SU-DHL-6 (cell line): ENCODE measurements around the gene CDC25C.

Experiments
- H2AFZ ChIP-seq: fragments of 200-600 bp; sonication (generic); 2 replicates; pipeline ENCODE4 v1.6.1; 2014; ENCODE audit warnings: low read depth, mild to moderate bottlenecking, moderate library complexity, mixed read lengths, antibody characterized with exemption, low read length; ENCODE audit not compliant: severe bottlenecking
- H3F3A ChIP-seq: fragments of 200-600 bp; shearing (Covaris generic); 2 replicates; pipeline ENCODE4 v1.6.0; 2016; ENCODE audit warnings: antibody characterized with exemption, mild to moderate bottlenecking; ENCODE audit not compliant: insufficient read depth
- H3K27ac ChIP-seq: fragments of 200-600 bp; sonication (generic); 2 replicates; pipeline ENCODE4 v1.5.1; 2016; ENCODE audit warnings: low read depth, mild to moderate bottlenecking, low read length, moderate library complexity, mixed read lengths
- H3K27me3 ChIP-seq: fragments of 200-600 bp; sonication (generic), shearing (Covaris generic); 2 replicates; pipeline ENCODE4 v1.6.0; 2014; ENCODE audit warnings: mild to moderate bottlenecking, low read length
- H3K36me3 ChIP-seq: fragments of 200-600 bp; sonication (generic); 2 replicates; pipeline ENCODE4 v1.6.1; 2014; ENCODE audit warnings: mild to moderate bottlenecking, low read length, mixed read lengths
- H3K4me2 ChIP-seq: fragments of 300-600, 200-600 bp; shearing (Covaris generic), sonication (generic); 2 replicates; pipeline ENCODE4 v1.6.0; 2014; ENCODE audit warnings: low read length, low read depth, mild to moderate bottlenecking; ENCODE audit not compliant: poor library complexity, severe bottlenecking
- H3K4me3 ChIP-seq: fragments of 200-600 bp; sonication (generic); 2 replicates; pipeline ENCODE4 v1.5.1; 2014; ENCODE audit warnings: antibody characterized with exemption, low read length, mild to moderate bottlenecking, mixed read lengths; ENCODE audit not compliant: insufficient read depth, poor library complexity, severe bottlenecking
- H3K79me2 ChIP-seq: fragments of 200-600 bp; sonication (generic); 2 replicates; pipeline ENCODE4 v1.6.1; 2014; ENCODE audit warnings: mild to moderate bottlenecking, low read length, moderate library complexity; ENCODE audit not compliant: insufficient read depth
- H3K9ac ChIP-seq: fragments of 200-600 bp; sonication (generic); 2 replicates; pipeline ENCODE4 v1.7.0; 2014; ENCODE audit warnings: mild to moderate bottlenecking, low read length
- H3K9me2 ChIP-seq: fragments of 200-600 bp; sonication (generic); replicated peaks from 2 replicates; pipeline ENCODE4 v1.6.1; 2014; ENCODE audit warnings: low read length; ENCODE audit not compliant: insufficient read depth
- H3K9me3 ChIP-seq: fragments of 200-600 bp; sonication (generic); 2 replicates; pipeline ENCODE4 v1.6.1; 2014; ENCODE audit warnings: low read length, mixed read lengths; ENCODE audit not compliant: insufficient read depth
- H4K20me1 ChIP-seq: fragments of 200-600 bp; sonication (generic); 2 replicates; pipeline ENCODE4 v1.6.1; 2014; ENCODE audit warnings: low read depth, mild to moderate bottlenecking, antibody characterized with exemption, low read length, moderate library complexity, mixed read lengths
- EZH2phosphoT487 ChIP-seq: fragments of 200-600 bp; sonication (generic), shearing (Covaris generic); conservative IDR thresholded peaks from 2 replicates; pipeline ENCODE4 v1.6.1; 2018; ENCODE audit warnings: mild to moderate bottlenecking, antibody characterized with exemption, low read length, moderate library complexity, mixed read lengths
- TF ChIP-seq, protein P1 (sequence below): fragments of 200-600 bp; sonication (generic); IDR thresholded peaks from one replicate; pipeline ENCODE4 v1.5.1; 2017; ENCODE audit warnings: antibody characterized with exemption, mild to moderate bottlenecking, low read length, moderate library complexity; ENCODE audit not compliant: insufficient read depth, poor library complexity, severe bottlenecking

Gene CDC25C

DNA sequence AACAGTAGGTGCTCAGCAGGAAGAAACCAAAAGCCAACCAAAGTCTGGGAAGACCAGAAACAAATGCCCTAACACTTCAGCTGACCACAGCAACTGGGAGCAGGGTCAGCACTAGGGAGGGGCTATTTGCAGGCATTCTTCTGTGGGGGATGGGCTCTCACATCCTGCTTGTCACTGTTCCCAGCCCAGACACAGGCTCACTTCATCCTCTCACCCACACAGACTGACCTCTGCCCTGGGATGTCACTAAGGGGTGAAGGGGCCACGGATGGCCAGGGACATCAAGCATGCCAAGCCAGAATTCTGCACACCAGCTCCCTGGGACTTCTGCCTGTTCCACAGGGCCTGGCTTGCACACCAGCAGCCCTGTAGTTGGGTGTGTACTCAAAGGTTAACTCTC, 85.9 kb downstream of the CDC25C start:
- H4K20me1 ChIP-seq: no peaks in the 10 kb centered on the region
- no peak overlapping the region for H3K9ac ChIP-seq
- no peak for TF ChIP-seq EZH2phosphoT487
- TF ChIP-seq, protein P1, sequence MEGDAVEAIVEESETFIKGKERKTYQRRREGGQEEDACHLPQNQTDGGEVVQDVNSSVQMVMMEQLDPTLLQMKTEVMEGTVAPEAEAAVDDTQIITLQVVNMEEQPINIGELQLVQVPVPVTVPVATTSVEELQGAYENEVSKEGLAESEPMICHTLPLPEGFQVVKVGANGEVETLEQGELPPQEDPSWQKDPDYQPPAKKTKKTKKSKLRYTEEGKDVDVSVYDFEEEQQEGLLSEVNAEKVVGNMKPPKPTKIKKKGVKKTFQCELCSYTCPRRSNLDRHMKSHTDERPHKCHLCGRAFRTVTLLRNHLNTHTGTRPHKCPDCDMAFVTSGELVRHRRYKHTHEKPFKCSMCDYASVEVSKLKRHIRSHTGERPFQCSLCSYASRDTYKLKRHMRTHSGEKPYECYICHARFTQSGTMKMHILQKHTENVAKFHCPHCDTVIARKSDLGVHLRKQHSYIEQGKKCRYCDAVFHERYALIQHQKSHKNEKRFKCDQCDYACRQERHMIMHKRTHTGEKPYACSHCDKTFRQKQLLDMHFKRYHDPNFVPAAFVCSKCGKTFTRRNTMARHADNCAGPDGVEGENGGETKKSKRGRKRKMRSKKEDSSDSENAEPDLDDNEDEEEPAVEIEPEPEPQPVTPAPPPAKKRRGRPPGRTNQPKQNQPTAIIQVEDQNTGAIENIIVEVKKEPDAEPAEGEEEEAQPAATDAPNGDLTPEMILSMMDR: no peak

DNA sequence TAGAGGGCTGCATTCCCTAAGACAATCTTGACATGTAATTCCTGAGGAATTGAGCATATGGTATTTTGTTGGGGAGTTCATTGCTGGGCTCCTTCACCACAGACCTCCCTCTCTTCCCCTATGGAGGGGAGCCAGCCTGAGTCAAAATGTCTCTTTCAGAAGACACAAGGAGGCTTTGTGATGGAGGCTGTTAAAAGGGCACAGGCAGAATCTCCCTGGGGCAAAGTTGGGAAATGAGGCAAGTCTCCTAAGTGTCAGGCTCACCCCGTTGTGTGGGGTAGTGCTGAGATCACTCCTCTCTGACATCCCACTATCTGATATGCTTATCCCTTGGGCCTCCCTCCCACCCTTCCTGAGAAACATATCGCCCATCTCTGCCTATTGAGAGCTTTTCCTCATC, 87.8 kb downstream of the CDC25C start:
- no peak overlapping the region for H3K4me2 ChIP-seq
- H3K27me3 ChIP-seq: no peaks in the 10 kb centered on the region
- H3K79me2 ChIP-seq: no peaks in the 10 kb centered on the region
- H3F3A ChIP-seq: no peaks in the 10 kb centered on the region
- no peaks in the 10 kb centered on the region for H3K9me3 ChIP-seq
- H3K9ac ChIP-seq: no peak overlapping the region
- H2AFZ ChIP-seq: no peak overlapping the region
- no peak overlapping the region for H3K4me3 ChIP-seq
- TF ChIP-seq, protein P1: no peak
- TF ChIP-seq EZH2phosphoT487: no peak
- no peaks in the 10 kb centered on the region for H3K9me2 ChIP-seq
- no peaks in the 10 kb centered on the region for H4K20me1 ChIP-seq
- H3K36me3 ChIP-seq: no peaks in the 10 kb centered on the region
- no peak overlapping the region for H3K27ac ChIP-seq

More for the DNA sequence above, 85.9 kb downstream of the CDC25C start:
- Histone ChIP-seq H3F3A (no peaks in the 10 kb centered on the region), H3K9me2 (no peaks in the 10 kb centered on the region), H3K4me2 (no peak overlapping the region), H3K27me3 (no peaks in the 10 kb centered on the region), H3K36me3 (no peaks in the 10 kb centered on the region), H3K27ac (no peak overlapping the region), H3K9me3 (no peaks in the 10 kb centered on the region), H2AFZ (no peak overlapping the region), H3K4me3 (no peak overlapping the region), H3K79me2 (no peaks in the 10 kb centered on the region)

DNA sequence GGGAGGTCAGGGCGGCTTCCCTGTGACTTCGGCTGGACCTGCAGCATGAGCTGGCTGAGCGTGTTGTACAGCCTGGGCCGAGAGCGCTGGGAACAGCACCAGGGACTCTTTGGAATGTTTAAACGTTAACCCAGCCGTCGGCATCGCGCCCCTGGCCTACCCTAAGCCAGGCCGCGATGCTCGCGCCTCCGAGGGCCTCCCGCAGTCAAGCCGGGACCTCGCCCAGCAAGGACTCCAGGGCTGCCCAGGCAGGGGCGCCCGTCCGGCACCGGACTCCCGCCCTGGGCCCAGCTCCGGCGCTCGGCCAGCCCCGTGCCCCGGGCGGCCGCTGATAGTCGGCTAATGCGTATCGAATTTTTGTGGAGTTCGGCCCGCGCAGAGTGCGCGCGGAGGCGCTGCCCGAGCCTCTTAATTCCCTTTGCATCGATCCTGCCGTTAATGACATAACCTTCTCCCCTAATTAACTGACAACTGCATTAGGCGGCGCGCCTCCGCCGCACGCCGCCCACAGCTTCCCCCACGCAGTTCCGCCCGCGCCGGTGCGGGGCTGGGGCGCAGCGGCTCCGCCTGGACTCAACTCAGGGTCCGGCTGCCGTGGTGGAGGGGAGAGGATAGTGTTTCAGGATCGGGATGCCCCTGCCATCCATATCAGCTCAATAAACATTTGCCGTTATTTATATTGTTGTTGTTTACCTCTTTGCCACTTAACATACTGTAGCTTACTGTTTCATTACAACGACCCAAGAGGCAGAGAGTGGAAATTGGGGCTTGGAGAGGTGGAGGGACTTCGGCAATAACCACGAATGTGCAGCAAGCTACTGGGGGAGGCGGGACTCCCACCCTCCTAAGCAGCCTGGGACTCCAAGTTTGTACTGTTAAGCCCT, 89.7 kb downstream of the CDC25C start:
- Histone ChIP-seq H3K9ac (no peak overlapping the region), H3F3A (no peaks in the 10 kb centered on the region), H4K20me1 (no peaks in the 10 kb centered on the region), H3K27me3 (no peaks in the 10 kb centered on the region), H2AFZ (no peak overlapping the region), H3K27ac (no peak overlapping the region), H3K9me2 (no peaks in the 10 kb centered on the region), H3K9me3 (no peaks in the 10 kb centered on the region), H3K36me3 (no peaks in the 10 kb centered on the region), H3K4me2 (no peak overlapping the region), H3K4me3 (no peak overlapping the region), H3K79me2 (no peaks in the 10 kb centered on the region)
- TF ChIP-seq, protein P1: no peak
- TF ChIP-seq EZH2phosphoT487: no peak
